HG03571 (cell line): Measurements from ENCODE around the gene SIPA1L2.
"Not testable (repeated sequence)": the region's sequence is repeated elsewhere in the genome, so short reads cannot be mapped to it uniquely, and the experiment has no call there.

Experiments
- ATAC-seq: cut with Tn5 transposase; IDR thresholded peaks from one replicate; pipeline ENCODE4 v1.9.1; 2021; ENCODE audit not compliant: unreplicated experiment

SIPA1L2 gene

GRCh38 chr1:232615306-232615800 is 14.6 kb downstream of the SIPA1L2 start:
- ATAC-seq = no peak

GRCh38 chr1:232614811-232615210 is 15.1 kb downstream of the SIPA1L2 start:
- no peak for ATAC-seq

GRCh38 chr1:232613752-232614381 is 16.1 kb downstream of the SIPA1L2 start:
- no peak for ATAC-seq

- not testable (repeated sequence) for ATAC-seq
Measured at GRCh38 chr1:232612836-232613235, 17.1 kb downstream of the SIPA1L2 start.

- no peak for ATAC-seq
Measured at GRCh38 chr1:232611834-232612233, 18.1 kb downstream of the SIPA1L2 start.

GRCh38 chr1:232610902-232611745 is 18.8 kb downstream of the SIPA1L2 start:
- not testable (repeated sequence) for ATAC-seq

GRCh38 chr1:232610192-232610901 is 19.6 kb downstream of the SIPA1L2 start:
- no peak for ATAC-seq

- ATAC-seq = no peak
Measured at GRCh38 chr1:232608427-232608826, 21.5 kb downstream of the SIPA1L2 start.

- ATAC-seq = no peak
Measured at GRCh38 chr1:232602622-232603021, 27.3 kb downstream of the SIPA1L2 start.

GRCh38 chr1:232600424-232601258 is 29.3 kb downstream of the SIPA1L2 start:
- no peak for ATAC-seq

GRCh38 chr1:232599178-232600041 is 30.5 kb downstream of the SIPA1L2 start:
- ATAC-seq = peak; percentile 52

- no peak for ATAC-seq
Measured at GRCh38 chr1:232598837-232599177, 31.1 kb downstream of the SIPA1L2 start.

GRCh38 chr1:232598133-232598532 is 31.8 kb downstream of the SIPA1L2 start:
- ATAC-seq = no peak

- peak; percentile 41 for ATAC-seq
Measured at GRCh38 chr1:232597721-232598120, 32.2 kb downstream of the SIPA1L2 start.

GRCh38 chr1:232596666-232597303 is 33.1 kb downstream of the SIPA1L2 start:
- ATAC-seq = peak; percentile 48

- no peak for ATAC-seq
Measured at GRCh38 chr1:232594768-232595698, 34.9 kb downstream of the SIPA1L2 start.

- ATAC-seq = no peak
Measured at GRCh38 chr1:232593717-232594502, 36.0 kb downstream of the SIPA1L2 start.
